ENCODE measurements around the gene SPDL1.

The SPDL1 gene

GRCh38 chr5:169631360-169631759 lies 47.8 kb downstream of the SPDL1 start:
- DNase-seq (ENCODE audit: low read depth): no peak

GRCh38 chr5:169632946-169633345 lies 49.4 kb downstream of the SPDL1 start:
- no peak for DNase-seq (ENCODE audit: low read depth)

GRCh38 chr5:169634606-169635005 lies 51.0 kb downstream of the SPDL1 start:
- no peak for DNase-seq (ENCODE audit: low read depth)

GRCh38 chr5:169635936-169636335 lies 52.4 kb downstream of the SPDL1 start:
- DNase-seq (ENCODE audit: low read depth): no peak

- DNase-seq (ENCODE audit: low read depth): no peak
Measured at GRCh38 chr5:169636477-169637084, 53.0 kb downstream of the SPDL1 start.

- peak; percentile 52 for DNase-seq (ENCODE audit: low read depth)
Measured at GRCh38 chr5:169637085-169637548, 53.5 kb downstream of the SPDL1 start, which contains the start of gene DOCK2. DOCK2 (plus strand) TSS chr5:169637275; CDS start chr5:169637327, 52 bp downstream.

- peak; percentile 48 for DNase-seq (ENCODE audit: low read depth)
Measured at GRCh38 chr5:169637549-169638121, 54.1 kb downstream of the SPDL1 start.

- DNase-seq (ENCODE audit: low read depth): no peak
Measured at GRCh38 chr5:169641253-169641652, 57.7 kb downstream of the SPDL1 start.

- no peak for DNase-seq (ENCODE audit: low read depth)
Measured at GRCh38 chr5:169646856-169647255, 63.3 kb downstream of the SPDL1 start.

GRCh38 chr5:169647566-169647965 lies 64.0 kb downstream of the SPDL1 start:
- no peak for DNase-seq (ENCODE audit: low read depth)

GRCh38 chr5:169648725-169649310 lies 65.2 kb downstream of the SPDL1 start:
- no peak for DNase-seq (ENCODE audit: low read depth)

GRCh38 chr5:169649486-169649885 lies 65.9 kb downstream of the SPDL1 start:
- DNase-seq (ENCODE audit: low read depth): no peak

GRCh38 chr5:169650701-169651331 lies 67.2 kb downstream of the SPDL1 start:
- no peak for DNase-seq (ENCODE audit: low read depth)

GRCh38 chr5:169651526-169651925 lies 68.0 kb downstream of the SPDL1 start:
- no peak for DNase-seq (ENCODE audit: low read depth)

- DNase-seq (ENCODE audit: low read depth): no peak
Measured at GRCh38 chr5:169652057-169652456, 68.5 kb downstream of the SPDL1 start.

GRCh38 chr5:169653091-169653490 lies 69.5 kb downstream of the SPDL1 start:
- DNase-seq (ENCODE audit: low read depth): no peak
